Activated CD4-positive, alpha-beta T cell treated with anti-CD3 and anti-CD28 coated beads for 48 hours (primary cell): ENCODE data around the gene SYT14.
"Not testable (repeated sequence)": the region's sequence is repeated elsewhere in the genome, so short reads cannot be mapped to it uniquely, and the experiment has no call there.

Experiments
- DNase-seq: peaks from one replicate; pipeline ENCODE4 v3.0.0-alpha.2; 2020

Gene SYT14

DNA sequence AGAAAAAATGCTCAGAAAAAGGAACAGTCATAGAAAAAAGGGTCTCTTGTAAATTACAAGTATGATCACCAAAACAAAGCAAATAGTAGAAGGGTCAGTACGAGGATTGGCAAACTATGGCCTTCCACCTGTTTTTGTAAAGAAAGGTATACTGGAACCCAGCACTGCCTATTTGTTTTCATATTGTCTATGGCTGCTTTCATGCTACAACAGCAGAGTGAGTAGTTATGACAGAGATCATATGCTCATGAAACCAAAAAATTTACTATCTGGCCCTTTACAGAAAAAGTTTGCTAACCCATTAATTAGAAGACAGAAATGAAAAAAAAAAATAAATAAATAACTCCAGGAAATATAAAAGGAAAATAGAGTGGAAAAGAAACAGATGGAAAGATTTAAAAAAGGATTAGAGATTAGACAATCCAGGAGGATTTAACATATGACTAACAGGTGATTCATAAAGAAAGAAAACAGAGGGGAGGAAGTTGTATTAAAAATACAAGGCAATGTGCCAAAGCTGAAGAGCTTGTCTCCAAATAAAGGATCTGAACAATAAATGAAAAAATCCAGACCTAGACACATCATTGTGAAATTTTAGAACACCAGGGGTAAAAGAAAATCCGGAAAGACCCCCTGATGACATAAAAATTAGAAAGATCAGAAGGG is 186.0 kb downstream of the SYT14 start:
- DNase-seq = no peak

DNA sequence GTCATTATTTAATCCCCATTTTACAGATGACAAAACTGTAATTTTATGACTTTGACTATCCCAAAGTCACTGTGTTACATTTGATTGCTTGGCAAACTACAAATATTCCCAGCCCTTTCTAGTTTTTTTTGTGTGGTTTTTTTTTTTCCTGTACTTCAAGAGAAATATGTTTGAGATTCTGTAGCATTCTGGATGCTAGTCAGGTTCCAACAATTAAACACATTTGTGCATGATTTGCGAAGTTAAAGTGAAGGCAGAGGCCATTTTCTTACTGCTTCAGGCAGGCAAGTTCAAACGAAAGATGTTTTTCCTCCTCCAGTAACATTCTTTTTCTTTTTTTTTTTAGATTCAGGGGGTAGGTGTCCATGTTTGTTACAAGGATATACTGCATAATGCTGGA is 186.7 kb downstream of the SYT14 start:
- no peak for DNase-seq

DNA sequence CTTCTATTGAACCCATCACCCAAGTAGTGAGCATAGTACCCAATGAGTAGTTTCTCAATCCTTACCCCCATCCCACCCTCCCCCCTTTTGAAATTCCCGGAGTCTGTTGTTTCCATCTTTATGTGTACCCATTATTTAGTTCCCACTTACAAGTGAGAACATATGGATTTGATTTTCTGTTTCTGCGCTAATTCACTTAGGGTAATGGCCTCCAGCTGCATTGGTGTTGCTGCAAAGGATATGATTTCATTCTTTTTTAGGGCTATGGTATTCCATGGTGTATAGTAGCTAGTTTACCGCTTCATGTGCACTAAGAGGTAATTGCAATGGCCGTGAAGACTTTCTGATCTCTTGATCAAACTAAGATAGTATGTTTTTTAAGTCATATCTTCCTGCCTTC is 187.1 kb downstream of the SYT14 start:
- no peak for DNase-seq

DNA sequence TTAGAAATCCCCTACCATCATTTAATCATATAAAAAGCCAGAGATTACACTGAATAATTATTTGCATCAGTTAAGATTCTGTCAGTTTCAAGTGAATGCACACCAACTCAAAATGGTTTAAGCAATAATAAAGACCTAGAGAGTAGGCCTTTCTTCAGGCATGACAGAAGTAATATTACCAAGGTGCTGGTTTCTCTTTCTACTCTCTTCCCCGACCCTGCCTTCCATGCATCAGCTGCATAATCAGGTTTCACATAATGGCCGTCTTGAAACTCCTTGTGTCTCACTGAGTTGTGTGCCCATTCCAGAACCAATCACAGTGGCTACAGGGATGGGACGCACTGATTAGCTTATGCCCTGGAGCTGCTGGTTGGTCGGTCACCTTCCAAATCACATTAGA is 191.1 kb downstream of the SYT14 start:
- DNase-seq = no peak

DNA sequence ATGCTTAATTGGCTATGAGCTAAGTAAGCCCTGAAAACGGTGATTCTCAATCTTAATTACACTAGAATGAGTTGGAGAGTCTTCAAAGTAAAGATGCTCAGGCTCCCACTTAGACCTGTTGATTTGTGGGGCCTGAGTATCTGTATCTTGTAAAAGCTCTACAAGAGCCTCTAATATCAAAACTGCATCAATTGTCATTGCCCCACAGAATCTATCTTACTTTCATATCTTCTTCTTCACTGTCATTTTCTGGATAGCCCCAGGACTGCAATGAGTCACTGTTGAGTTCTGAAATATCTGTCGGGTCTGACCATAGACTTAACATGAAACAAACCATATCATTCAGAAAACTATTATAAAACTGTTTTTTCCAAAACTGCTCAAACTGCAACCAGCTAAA is 191.7 kb downstream of the SYT14 start:
- DNase-seq = no peak

DNA sequence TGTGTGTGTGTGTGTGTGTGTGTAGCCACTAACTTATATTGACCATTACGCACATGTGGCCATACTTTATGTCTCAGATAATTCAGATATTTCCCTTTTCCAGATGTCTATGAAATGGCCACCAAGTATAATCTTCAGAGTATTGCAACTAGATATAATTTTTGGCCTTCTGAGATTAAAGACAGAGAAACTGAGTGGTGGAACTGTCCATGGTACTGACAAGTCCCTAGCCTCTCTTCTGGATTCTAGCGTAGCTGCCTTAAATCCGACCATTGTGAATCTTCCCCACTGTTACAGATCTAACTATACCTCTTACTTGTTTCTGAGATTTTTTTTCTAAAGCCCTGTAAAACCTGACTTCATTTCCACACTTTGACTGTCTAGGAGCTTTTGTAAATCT is 194.6 kb downstream of the SYT14 start:
- DNase-seq = no peak

DNA sequence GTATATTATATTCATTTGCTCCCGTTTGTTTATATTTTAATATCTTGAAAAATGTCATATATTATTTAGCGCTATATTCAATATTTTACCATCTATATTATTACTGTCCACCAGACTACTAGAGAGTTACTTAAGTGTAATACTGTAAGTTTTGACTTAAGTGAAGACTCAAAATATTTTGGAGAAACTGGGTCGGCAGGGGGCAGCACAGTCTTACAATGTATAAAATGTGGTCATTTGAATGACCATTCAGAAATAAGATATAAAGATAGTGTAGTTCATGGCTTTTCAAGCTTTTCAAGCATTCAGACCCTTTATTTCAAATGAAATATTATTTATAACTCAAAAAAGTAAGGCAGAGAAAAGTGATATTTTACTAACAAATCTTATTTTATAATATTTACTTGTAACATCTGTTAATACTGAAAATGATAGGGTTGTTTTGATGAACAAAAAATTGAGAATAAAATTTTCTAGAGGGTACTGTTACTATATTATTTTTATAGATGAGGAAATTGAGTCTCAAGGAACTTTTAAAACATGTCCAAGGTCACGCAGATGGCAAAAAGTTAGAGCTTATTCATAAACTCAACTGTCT is 205.5 kb downstream of the SYT14 start:
- peak; percentile 74 for DNase-seq

DNA sequence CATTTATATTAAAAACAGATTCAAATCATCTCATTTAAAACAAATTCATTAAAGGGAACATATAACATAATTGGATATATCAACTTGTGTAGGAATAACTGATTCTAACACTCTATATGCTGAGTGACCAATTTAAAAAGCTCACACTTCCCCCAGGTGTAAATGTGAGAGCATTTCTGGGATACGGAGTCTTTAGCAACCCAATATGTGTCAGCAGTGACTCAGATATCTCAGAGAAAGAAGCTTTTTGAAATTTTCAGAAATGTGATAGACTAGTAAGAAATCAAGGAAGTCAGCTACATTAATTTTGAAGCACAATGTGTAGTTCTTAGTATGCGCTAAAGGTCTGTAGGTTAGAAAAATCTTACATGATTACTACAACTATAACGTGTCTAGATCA is 206.7 kb downstream of the SYT14 start:
- no peak for DNase-seq

DNA sequence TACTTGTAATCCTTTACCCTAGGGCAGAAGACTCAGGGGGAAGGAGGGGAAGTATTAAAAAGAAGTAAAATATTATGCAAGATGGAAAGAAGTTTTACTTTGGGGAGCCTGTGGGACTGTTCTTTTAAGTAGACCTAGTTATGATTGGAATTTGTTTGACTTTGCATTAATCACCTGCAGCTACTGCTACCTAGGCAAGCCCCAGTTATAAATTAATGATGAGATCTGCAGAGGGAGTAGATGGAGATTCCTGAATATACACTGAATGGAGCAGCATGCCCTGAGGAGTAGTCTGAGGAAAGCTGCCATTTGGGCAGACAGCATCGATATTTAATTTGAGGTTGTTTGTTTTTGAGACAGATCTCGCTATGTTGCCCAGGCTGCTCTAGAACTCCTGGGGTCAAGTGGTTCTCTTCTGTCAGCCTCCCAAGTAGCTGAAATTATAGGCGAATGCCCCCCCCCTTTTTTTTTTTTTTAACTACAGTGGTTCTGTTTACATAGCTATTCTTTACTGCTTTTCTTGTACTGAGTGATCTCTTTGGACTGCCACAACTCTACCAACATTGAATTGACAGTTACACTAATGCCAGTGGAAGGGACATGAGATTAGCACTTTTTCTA is 213.1 kb downstream of the SYT14 start:
- no peak for DNase-seq

DNA sequence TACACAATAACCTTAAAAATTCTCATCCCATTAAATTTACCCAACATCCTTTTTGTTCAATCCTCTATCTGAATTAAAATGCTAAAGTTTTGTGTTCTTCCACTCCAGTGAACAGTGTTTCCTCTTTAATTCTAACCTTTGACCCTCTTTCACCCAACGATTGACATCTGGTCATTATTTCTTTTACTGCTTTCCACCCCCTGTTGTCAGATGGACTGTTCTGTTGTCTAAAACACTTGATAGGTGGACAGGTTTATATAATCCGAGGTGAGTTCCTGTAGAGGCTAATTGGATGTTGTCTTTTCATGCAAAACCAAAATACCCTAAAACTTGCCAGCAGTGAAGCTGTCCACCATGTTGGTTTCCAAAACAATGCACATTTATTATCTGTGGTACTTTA is 221.2 kb downstream of the SYT14 start:
- no peak for DNase-seq

DNA sequence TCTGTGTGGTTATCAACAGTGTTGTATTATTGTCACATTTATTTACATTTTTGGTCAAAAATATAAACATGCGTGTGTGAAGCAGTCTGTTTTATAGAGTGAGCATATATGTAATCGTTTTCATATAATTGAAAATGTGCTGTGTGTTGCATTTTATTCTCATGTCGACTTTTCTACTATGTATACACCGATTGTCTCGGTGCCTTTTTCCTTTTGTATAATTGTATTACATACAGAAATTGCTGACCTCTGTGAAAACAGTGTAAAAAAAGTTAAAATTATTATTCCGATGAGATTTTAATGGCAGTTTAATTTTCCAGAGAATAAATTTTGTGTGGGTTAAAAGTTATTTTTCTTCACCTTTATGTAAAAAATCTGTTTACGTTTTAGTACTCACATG is 232.2 kb downstream of the SYT14 start:
- DNase-seq = no peak

DNA sequence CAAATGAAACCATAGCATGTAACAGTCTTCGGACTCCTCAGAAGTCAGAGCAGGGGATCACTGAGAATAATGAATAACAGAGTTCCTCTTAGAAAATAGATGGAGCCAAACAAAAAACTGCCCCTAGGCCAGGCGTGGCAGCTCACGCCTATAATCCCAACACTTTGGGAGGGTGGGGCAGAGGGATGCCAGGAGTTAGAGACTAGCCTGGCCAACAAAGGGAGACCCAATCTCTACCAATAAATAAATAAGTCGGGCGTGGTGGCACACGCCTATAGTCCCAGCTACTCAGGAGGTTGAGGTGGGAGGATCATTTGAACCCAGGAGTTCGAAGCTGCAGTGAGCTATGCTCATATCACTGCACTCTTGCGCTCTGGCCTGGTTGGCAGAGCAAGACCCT is 236.1 kb downstream of the SYT14 start:
- no peak for DNase-seq

DNA sequence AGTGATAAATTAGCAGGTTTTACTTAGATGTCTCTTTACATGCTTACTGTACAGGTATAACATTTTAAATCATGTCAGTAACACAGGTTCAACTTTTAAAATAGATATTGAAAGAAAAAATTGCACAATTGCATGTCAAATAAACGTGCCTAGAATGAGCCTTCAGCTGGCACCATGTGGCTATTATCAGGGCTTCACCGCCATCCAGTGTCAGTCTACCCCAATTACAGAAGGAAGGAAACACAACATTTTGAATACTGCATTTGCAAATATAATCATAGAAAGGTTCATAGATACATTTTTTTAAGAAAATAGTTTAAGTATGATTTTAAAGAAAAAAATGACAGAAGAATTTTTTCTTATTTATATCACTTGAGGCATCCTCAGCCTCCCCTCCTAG is 247.0 kb downstream of the SYT14 start:
- DNase-seq = no peak

DNA sequence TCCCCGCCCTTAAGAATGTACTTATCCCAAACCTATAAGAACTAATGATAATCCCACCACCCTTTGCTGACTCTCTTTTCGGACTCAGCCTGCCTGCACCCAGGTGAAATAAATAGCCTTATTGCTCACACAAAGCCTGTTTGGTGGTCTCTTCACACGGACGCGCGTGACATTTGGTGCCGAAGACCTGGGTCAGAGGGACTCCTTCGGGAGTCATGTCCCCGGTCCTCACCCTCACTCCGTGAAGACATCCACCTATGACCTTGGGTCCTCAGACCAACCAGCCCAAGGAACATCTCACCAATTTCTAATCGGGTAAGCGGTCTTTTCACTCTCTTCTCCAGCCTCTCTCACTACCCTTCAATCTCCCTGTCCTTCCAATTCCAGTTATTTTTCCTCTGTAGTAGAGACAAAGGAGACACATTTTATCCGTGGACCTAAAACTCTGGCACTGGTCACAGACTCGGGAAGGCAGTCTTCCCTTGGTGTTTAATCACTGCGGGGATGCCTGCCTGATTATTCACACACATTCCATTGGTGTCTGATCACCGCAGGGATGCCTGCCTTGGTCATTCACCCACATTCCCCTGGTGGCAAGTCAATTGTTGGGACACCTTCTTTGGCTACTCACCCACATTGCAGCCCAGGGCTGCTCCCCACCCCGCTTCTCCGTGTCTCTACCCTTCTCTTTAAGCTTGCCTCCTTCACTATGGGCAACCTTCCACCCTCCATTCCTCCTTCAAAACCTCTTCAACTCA is 250.0 kb downstream of the SYT14 start:
- DNase-seq = not testable (repeated sequence)

DNA sequence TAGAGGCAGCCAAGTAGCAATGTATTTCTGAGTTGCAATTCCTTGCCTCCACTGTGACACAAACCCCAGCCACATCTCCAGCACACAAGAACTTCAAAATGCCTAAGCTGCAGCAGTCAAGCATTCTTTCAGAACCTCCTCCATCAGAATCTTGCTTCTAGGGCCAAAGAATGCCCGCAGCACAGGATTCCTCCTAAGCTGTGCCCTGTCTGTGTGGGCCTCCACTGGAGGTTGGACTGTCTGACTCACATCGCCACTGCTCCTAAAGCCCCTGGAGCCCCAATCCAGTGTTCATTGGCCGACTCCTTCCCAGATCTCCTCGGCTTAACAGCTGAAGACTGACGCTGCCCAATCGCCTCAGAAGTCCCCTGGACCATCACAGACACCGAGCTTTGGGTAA is 251.4 kb downstream of the SYT14 start:
- no peak for DNase-seq

DNA sequence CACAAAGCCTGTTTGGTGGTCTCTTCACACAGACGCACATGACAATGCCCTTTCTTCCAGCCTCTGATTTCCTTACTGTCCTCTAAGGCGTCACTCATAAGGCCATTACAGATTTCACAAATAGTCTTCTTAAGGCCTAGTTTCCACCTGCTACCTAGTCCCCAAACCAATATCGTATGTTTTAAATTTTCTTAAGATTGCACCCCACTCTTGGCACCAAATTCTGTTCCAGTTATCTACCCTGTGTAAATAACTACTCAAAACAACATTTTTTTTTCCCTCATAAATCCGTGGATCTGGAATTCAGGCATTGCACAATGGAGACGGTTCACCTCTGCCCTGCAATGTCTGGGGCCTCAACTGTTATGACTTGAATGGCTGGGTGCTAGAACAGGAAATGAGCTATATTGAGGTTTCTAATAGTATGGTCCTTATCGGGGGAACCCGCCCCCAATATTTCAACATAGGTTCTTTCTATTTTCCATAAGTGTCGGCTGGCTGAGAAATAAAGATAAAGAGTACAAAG is 257.7 kb downstream of the SYT14 start:
- DNase-seq = no peak

DNA sequence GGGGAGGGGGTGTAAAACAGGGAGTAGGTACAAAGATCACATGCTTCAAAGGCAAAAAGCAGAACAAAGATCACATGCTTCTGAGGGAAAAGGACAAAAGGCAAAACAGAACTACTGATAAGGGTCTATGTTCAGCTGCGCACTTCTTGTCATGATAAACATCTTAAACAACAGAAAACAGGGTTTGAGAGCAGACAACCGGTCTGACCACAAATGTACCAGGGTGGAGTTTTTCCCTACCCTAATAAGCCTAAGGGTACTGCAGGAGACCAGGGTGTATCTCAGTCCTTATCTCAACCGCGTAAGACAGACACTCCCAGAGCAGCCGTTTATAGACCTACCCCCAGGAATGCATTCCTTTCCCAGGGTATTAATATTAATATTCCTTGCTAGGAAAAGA is 258.2 kb downstream of the SYT14 start:
- not testable (repeated sequence) for DNase-seq

DNA sequence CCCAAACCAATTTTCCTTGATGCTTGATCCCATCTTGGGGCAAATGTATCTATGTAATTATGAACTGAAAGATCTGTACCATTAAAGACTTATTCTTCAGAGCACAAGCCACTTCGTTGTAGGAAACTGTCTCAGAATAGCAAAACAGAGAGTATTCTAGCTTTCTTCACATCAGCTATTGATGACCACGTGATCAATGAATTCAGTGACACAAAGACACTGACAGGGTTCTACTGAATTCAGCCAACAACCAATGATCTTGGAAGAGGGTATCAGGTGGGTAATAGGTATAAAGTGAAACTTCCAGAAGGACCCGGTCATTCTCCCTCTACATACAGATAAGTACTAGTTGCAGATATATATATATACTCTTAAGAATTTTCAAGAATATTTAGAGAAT is 260.8 kb downstream of the SYT14 start:
- no peak for DNase-seq

DNA sequence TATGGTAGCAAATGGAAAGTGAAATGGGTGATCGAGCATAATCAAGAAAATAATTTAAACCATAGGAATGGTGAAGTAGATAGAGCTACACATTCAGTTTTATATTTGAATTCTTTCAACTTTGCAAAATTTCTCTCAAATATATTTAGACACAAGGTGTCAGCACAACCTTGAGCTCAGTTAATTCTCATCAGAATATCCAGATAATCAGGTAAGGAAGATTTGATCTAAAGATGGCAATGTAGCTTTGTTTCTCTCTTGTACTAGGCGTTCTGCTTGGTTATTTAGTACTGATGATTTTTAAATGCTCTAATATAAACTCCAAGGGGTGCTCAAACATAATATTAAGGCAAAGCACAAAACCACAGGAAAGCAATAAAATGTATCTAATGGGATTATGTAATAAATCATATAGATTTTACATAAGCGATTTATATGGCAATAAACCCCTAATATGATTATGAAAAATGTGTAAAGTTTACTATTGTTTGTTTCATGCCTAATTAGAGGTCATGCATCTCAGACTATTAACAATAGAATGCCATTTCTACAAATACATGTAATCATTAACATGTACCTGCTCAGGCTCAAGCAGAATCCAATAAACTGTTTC is 262.2 kb downstream of the SYT14 start:
- no peak for DNase-seq

DNA sequence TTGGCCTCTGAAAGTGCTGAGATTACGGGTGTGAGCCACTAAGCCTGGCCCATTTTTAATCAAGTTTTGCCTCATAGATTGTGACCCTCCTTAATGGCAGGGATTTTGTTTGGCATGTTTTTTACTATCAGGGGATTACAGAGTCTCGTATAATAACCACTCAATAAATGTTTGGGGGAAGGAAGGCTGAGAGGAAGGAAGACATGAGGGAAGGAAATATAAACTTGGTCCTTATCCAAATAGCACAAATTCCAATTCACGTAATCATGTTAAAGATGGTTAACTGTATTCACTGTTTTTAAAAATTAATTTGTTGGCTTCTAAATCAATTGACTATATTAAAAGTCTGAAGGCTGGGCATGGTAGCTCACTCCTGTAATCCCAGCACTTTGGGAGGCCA is 263.7 kb downstream of the SYT14 start:
- DNase-seq = no peak

DNA sequence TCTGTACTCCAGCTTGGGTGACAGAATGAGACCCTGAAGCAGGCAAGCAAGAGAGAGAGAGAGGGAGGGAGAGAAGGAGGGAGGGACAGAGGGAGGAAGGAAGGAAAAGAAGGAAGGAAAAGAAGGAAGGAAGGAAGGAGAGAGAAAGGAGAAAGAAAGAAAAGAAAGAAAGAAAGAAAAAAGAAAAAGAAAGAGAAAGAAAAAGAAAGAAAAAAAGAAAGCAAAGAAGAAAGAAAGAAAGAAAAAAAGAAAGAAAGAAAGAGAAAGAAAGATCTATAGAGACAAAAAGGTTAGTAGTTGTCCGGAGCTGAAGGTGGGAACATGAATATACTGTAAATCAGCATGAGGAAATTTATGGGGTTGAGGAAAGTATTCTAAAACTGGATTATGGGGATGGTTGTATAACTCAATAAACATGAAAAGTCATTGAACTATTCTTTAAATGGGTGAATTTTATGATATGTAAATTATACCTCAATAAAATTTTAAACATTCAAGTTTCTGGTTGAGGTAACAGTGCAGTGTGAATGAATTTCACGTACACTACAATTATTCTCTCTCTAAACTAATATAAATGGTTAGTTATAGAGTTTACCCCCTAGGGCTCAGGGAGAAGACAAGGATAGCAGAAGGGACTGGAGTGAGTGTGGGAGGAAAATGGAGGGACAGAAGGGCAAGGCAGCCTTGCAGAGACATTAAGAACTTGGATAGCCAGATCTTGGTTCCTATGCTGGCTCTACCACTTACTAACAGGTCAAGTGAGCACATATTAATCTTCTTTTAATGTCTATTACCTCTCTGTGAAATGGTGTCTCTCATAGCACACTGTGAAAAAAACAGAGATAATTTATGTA is 269.8 kb downstream of the SYT14 start:
- DNase-seq = no peak

DNA sequence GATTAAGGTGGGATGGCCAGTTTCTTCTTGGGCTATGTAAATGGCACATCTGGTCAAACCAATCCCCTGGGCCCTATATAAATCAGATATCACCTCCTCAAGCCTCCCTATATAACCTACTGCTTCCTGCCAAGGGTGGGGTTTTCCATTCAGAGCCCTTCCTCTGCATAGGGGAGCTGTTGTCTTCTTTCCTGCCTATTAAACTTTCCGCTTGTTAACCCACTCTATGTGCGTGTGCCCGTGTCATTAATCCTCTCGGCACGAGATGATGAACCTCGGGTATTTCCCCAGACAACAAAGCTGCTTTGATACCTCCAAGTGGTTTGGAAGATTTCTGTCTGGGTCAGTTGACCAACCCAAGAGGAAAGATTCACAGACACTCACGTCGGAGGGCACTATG is 275.3 kb downstream of the SYT14 start:
- no peak for DNase-seq
